ENCODE measurements around the gene PTPRE. TPM values are rescaled to one million over a fixed set of nuclear protein-coding genes. Genes with fewer than 3 reads are reported as not detected.

PTPRE gene
- total RNA-seq, 1 experiment from 2014 or later: 0.70 TPM

DNA sequence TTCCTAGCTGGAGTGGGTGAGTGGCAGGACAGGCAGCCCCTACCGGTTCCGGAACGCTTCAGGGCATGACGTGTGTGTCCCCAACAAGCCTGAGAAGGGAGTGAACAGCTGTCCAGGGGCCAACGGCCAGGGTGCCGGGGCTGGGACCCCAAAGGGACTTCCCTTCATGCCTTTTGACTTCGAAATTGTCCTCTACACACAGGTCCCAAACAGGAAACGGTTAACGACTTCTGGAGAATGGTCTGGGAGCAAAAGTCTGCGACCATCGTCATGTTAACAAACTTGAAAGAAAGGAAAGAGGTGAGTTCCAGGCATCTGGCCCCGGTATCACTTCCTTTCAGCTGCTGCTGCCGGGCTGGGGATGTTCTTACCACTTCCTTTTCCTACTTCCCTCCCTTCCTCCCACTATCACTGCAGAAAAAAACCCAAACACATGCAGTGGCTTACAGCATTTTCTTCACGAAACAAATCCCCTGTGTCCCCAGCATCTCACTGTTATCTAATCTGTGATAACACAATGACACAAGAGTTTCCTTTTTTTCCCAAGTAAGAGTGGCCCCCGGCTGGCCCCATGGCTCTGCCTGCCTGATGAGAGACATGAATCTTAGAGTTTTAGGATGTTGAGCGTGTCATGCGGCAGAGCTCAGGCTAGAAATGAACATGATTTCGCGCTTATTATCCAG lies 156.1 kb downstream of the PTPRE start:
- H2AFZ ChIP-seq (ENCODE audit: low read length): no peak overlapping the region
- no peaks in the 10 kb centered on the region for H3K9me3 ChIP-seq (ENCODE audit: control insufficient read depth, low read depth, low read length)
- Mint-ChIP-seq H3K9me3 (peaks cover 5% of the 10 kb centered on the region in 2 experiments; a peak in 2 of 5 replicates), H3K4me3 (peak overlapping the region in 1 of 2 experiments; percentile 22; a peak in 1 of 5 replicates), H3K4me1 (peaks cover 26 to 27% of the 10 kb centered on the region in 2 experiments), H3K27ac (peak overlapping the region in 2 of 3 experiments; percentile 30 to 58; a peak in 1 of 7 replicates), H3K36me3 (ENCODE audit: insufficient read depth in 1 of 3, low read depth in 3 of 3) (peaks cover 4 to 8% (median 6%) of the 10 kb centered on the region in 3 experiments), H3K27me3 (ENCODE audit: low read depth) (no peaks in the 10 kb centered on the region)
- H3K56ac ChIP-seq (ENCODE audit: insufficient read length, low read depth, low read length): no peak overlapping the region
- no CpG with 5 or more reads among the region's 19 CpGs for WGBS (ENCODE audit: extremely low coverage, insufficient read length, low lambda C conversion rate)
- H4K20me1 ChIP-seq (ENCODE audit: control insufficient read depth, insufficient read depth, insufficient read length): no peaks in the 10 kb centered on the region
- no peak overlapping the region for H2BK5ac ChIP-seq (ENCODE audit: insufficient read length, low read length)
- H2BK15ac ChIP-seq (ENCODE audit: low read depth, low read length): no peak overlapping the region
- H3K23me2 ChIP-seq (ENCODE audit: insufficient read length, low read depth, low read length, poor library complexity, severe bottlenecking): no peaks in the 10 kb centered on the region
- H4K91ac ChIP-seq (ENCODE audit: insufficient read length, low read depth, low read length): no peak overlapping the region
- H2BK20ac ChIP-seq (ENCODE audit: low read depth, low read length, poor library complexity, severe bottlenecking): no peak overlapping the region
- TF ChIP-seq, protein P1, sequence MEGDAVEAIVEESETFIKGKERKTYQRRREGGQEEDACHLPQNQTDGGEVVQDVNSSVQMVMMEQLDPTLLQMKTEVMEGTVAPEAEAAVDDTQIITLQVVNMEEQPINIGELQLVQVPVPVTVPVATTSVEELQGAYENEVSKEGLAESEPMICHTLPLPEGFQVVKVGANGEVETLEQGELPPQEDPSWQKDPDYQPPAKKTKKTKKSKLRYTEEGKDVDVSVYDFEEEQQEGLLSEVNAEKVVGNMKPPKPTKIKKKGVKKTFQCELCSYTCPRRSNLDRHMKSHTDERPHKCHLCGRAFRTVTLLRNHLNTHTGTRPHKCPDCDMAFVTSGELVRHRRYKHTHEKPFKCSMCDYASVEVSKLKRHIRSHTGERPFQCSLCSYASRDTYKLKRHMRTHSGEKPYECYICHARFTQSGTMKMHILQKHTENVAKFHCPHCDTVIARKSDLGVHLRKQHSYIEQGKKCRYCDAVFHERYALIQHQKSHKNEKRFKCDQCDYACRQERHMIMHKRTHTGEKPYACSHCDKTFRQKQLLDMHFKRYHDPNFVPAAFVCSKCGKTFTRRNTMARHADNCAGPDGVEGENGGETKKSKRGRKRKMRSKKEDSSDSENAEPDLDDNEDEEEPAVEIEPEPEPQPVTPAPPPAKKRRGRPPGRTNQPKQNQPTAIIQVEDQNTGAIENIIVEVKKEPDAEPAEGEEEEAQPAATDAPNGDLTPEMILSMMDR (conservative IDR thresholded peaks at IDR 0.05): no peak
- no peak overlapping the region for H4K5ac ChIP-seq (ENCODE audit: insufficient read length, low read depth, low read length)
- H3K9ac ChIP-seq (ENCODE audit: extremely low read depth, insufficient read length, low read length): no peak overlapping the region
- H3K14ac ChIP-seq (ENCODE audit: insufficient read depth, low read length): no peak overlapping the region
- no peaks in the 10 kb centered on the region for H3K79me2 ChIP-seq (ENCODE audit: insufficient read depth, low read length)
- H2AK5ac ChIP-seq (ENCODE audit: insufficient read length, low read length): no peak overlapping the region
- H2BK120ac ChIP-seq (ENCODE audit: low read depth, low read length, poor library complexity, severe bottlenecking): no peak overlapping the region
- no peak for DNase-seq
- H3T11ph ChIP-seq (ENCODE audit: low read length): no peak overlapping the region
- no peak overlapping the region for H4K8ac ChIP-seq (replicated peaks; ENCODE audit: insufficient read length, low read depth, low read length)
- H3K4me1 ChIP-seq (ENCODE audit: insufficient read depth, low read length): peaks cover 2% of the 10 kb centered on the region; the same call in 1 of the 2 replicates
- H3K27me3 ChIP-seq (ENCODE audit: insufficient read depth, low read length): no peaks in the 10 kb centered on the region
- no peak overlapping the region for H3K18ac ChIP-seq (ENCODE audit: insufficient read length, low read depth, low read length)
- H3K4me2 ChIP-seq (ENCODE audit: insufficient read depth, insufficient read length, low read length): no peak overlapping the region
- H3K23ac ChIP-seq (ENCODE audit: insufficient read length, low read depth, low read length): no peak overlapping the region
- no peak overlapping the region for H2BK12ac ChIP-seq (ENCODE audit: insufficient read length, low read depth, low read length)
- H3K4ac ChIP-seq (ENCODE audit: low read depth, low read length): no peak overlapping the region
- H3K79me1 ChIP-seq (ENCODE audit: insufficient read depth, low read depth, low read length, poor library complexity, severe bottlenecking): no peaks in the 10 kb centered on the region
- H3K27ac ChIP-seq (ENCODE audit: insufficient read length, low read depth, low read length): no peak overlapping the region

Data from H9 (cell line).